ENCODE results near the gene MYBL2. TPM values are rescaled to one million over a fixed set of nuclear protein-coding genes. Genes with fewer than 3 reads are reported as not detected.

Gene MYBL2
- total RNA-seq, 1 donor from 2014 or later = 24.3 TPM

GRCh38 chr20:43749734-43750294 is 82.9 kb downstream of the MYBL2 start:
- Mint-ChIP-seq H3K9me3 (peaks cover 3% of the 10 kb centered on the region), H3K4me3 (no peak overlapping the region)
- peak; percentile 70 to 95 for DNase-seq (ENCODE audit: low spot score in 2 of 2, unreplicated experiment in 2 of 2)

GRCh38 chr20:43750774-43751166 is 83.9 kb downstream of the MYBL2 start:
- no peak for DNase-seq (ENCODE audit: low spot score in 2 of 2, unreplicated experiment in 2 of 2)
- Mint-ChIP-seq H3K27ac (no peak overlapping the region), H3K4me1 (peaks cover 2% of the 10 kb centered on the region), H3K27me3 (ENCODE audit: low read depth) (peaks cover 62% of the 10 kb centered on the region), H3K9me3 (peaks cover 3% of the 10 kb centered on the region), H3K4me3 (no peak overlapping the region), H3K36me3 (no peaks in the 10 kb centered on the region)
- TF ChIP-seq CTCF (IDR thresholded peaks at IDR 0.05; ENCODE audit: unreplicated experiment) = no peak

More at GRCh38 chr20:43749734-43750294, 82.9 kb downstream of the MYBL2 start:
- H3K27me3 Mint-ChIP-seq (ENCODE audit: low read depth) = peaks cover 59% of the 10 kb centered on the region
- H3K4me1 Mint-ChIP-seq = peaks cover 4% of the 10 kb centered on the region
- H3K27ac Mint-ChIP-seq = no peak overlapping the region
- TF ChIP-seq CTCF (IDR thresholded peaks at IDR 0.05; ENCODE audit: unreplicated experiment) = peak; percentile 100
- no peaks in the 10 kb centered on the region for H3K36me3 Mint-ChIP-seq

- DNase-seq (ENCODE audit: low spot score in 2 of 2, unreplicated experiment in 2 of 2) = no peak
- H3K9me3 Mint-ChIP-seq = peaks cover 3% of the 10 kb centered on the region
- H3K4me3 Mint-ChIP-seq = no peak overlapping the region
- peaks cover 2% of the 10 kb centered on the region for H3K4me1 Mint-ChIP-seq
- H3K27ac Mint-ChIP-seq = no peak overlapping the region
- peaks cover 59% of the 10 kb centered on the region for H3K27me3 Mint-ChIP-seq (ENCODE audit: low read depth)
- H3K36me3 Mint-ChIP-seq = no peaks in the 10 kb centered on the region
- TF ChIP-seq CTCF (IDR thresholded peaks at IDR 0.05; ENCODE audit: unreplicated experiment) = no peak
Measured at GRCh38 chr20:43751167-43752050, 84.5 kb downstream of the MYBL2 start.

GRCh38 chr20:43752051-43752360 is 85.1 kb downstream of the MYBL2 start:
- H3K9me3 Mint-ChIP-seq = peaks cover 3% of the 10 kb centered on the region
- H3K4me3 Mint-ChIP-seq = no peak overlapping the region
- no peak for TF ChIP-seq CTCF (IDR thresholded peaks at IDR 0.05; ENCODE audit: unreplicated experiment)
- DNase-seq (ENCODE audit: low spot score in 2 of 2, unreplicated experiment in 2 of 2) = no peak
- peaks cover 55% of the 10 kb centered on the region for H3K27me3 Mint-ChIP-seq (ENCODE audit: low read depth)
- no peak overlapping the region for H3K27ac Mint-ChIP-seq
- H3K36me3 Mint-ChIP-seq = no peaks in the 10 kb centered on the region
- H3K4me1 Mint-ChIP-seq = no peaks in the 10 kb centered on the region

- no peak for TF ChIP-seq CTCF (IDR thresholded peaks at IDR 0.05; ENCODE audit: unreplicated experiment)
- Mint-ChIP-seq H3K9me3 (peaks cover 3% of the 10 kb centered on the region), H3K27ac (no peak overlapping the region), H3K4me3 (no peak overlapping the region), H3K4me1 (no peaks in the 10 kb centered on the region), H3K27me3 (ENCODE audit: low read depth) (peaks cover 52% of the 10 kb centered on the region), H3K36me3 (no peaks in the 10 kb centered on the region)
- DNase-seq (ENCODE audit: low spot score in 2 of 2, unreplicated experiment in 2 of 2) = no peak
Measured at GRCh38 chr20:43752561-43753301, 85.8 kb downstream of the MYBL2 start.
